Measurements from ENCODE around the gene PCDHGC3.

- TF ChIP-seq CTCF (IDR thresholded peaks at IDR 0.05; ENCODE audit: low read depth, low read length, missing input control) = no peak
- TF ChIP-seq MAX (IDR thresholded peaks at IDR 0.05) = no peak
- no peak for TF ChIP-seq EGR1 (IDR thresholded peaks at IDR 0.05; ENCODE audit: low read depth in 2 of 2)
These were observed 47.9 kb upstream of the PCDHGC3 start for GRCh38 chr5:141427783-141428426.

All from liver (tissue), 3 donors.